Lung (tissue), 16 donors: ENCODE measurements around the gene MTM1. TPM values are rescaled to one million over a fixed set of nuclear protein-coding genes. Genes with fewer than 3 reads are reported as not detected.

Source experiments
- ATAC-seq: fragments of 200-7000 bp; cut with Tn5 transposase; one replicate; pipeline ENCODE4 v1.9.1; 2020; ENCODE audit warnings: moderate number of reproducible peaks; ENCODE audit not compliant: insufficient read depth, low FRiP score
- DNase-seq, 3 donors: peaks; one replicate each; pipeline ENCODE4 v3.0.0-alpha.2; 2013 to 2017
- H3K27ac ChIP-seq, 2 donors: one replicate each; pipeline ENCODE4 v1.5.1; 2013; ENCODE audit warnings: mild to moderate bottlenecking in 2 of 2, moderate library complexity in 2 of 2, control low read depth in 1 of 2, inconsistent platforms in 1 of 2, low read depth in 1 of 2, low read length in 1 of 2
- H3K27me3 ChIP-seq, 3 donors: one replicate each; pipeline ENCODE4 v1.5.1; 2013; ENCODE audit warnings: low read length in 2 of 3; ENCODE audit not compliant: control insufficient read depth in 3 of 3, insufficient read depth in 3 of 3
- H3K36me3 ChIP-seq, 4 donors: one replicate each; pipeline ENCODE4 v1.5.1; 2013; ENCODE audit warnings: low read length in 4 of 4, mild to moderate bottlenecking in 1 of 4, moderate library complexity in 1 of 4; ENCODE audit not compliant: control insufficient read depth in 4 of 4, insufficient read depth in 4 of 4
- H3K4me1 ChIP-seq, 5 donors: one replicate each; pipeline ENCODE4 v1.5.1; 2013; ENCODE audit warnings: low read length in 5 of 5, mild to moderate bottlenecking in 2 of 5, moderate library complexity in 1 of 5; ENCODE audit not compliant: control insufficient read depth in 5 of 5, insufficient read depth in 5 of 5
- H3K4me3 ChIP-seq: one replicate; pipeline ENCODE4 v1.5.1; 2013; ENCODE audit warnings: mild to moderate bottlenecking, control low read depth, moderate library complexity
- H3K9ac ChIP-seq, 2 donors: one replicate each; pipeline ENCODE4 v1.5.1; 2013; ENCODE audit warnings: low read length in 2 of 2, control low read depth in 1 of 2; ENCODE audit not compliant: insufficient read depth in 1 of 2
- H3K9me3 ChIP-seq, 4 donors: one replicate each; pipeline ENCODE4 v1.5.1; 2013; ENCODE audit warnings: low read length in 3 of 4, mild to moderate bottlenecking in 1 of 4, moderate library complexity in 1 of 4; ENCODE audit not compliant: control insufficient read depth in 4 of 4, insufficient read depth in 3 of 4
- whole genome bisulfite sequencing, 2 donors: extraction: QIAGEN DNeasy Blood & Tissue Kit; methylation state at CpG; one replicate each; pipeline ENCODE4 v1.1.7; 2013; 5-methylcytosine and 5-hydroxymethylcytosine counted together
- long read RNA-seq, 5 donors: transcript quantifications; one replicate each; lab custom pipeline, GENCODE V29; 2026
- polyA plus RNA-seq, 2 donors: library from polyadenylated mRNA; stranded (reverse); fragments of 200-250 nt; gene quantifications; one replicate each; pipeline ENCODE4 v1.2.1, GENCODE V29; 2013
- total RNA-seq, 2 donors: library from RNA; depleted of rRNA in 1 of 2; stranded (reverse); fragments of >200 nt in 1 of 2; gene quantifications; one replicate each; pipeline ENCODE4 v1.2.1, GENCODE V29; 2014 to 2021
- TF ChIP-seq, protein P1 (sequence below): IDR thresholded peaks from 2 replicates; pipeline ENCODE4 v1.5.1; 2012; ENCODE audit warnings: mild to moderate bottlenecking; ENCODE audit errors: control extremely low read depth, extremely low read depth
- donor health status: control.
- donor health status: control.
- donor health status: Bipolar disorder and iron deficiency.
- donor health status: healthy.
- donor health status: DM: yes; HTN: yes; CAD: no.

MTM1 gene
- total RNA-seq (10 to 100 TPM; 19.9 to 31.2 TPM), polyA plus RNA-seq (1 to 10 TPM; 4.6 to 9.1 TPM)
- long read RNA-seq, donor 1, result 0 reads
- long read RNA-seq, donor 2, result 0 reads
- long read RNA-seq, donor 3, partial matches to known transcripts, result 0 of 2 reads
- long read RNA-seq, donor 3, other reads (novel, unspliced or antisense), result 0 of 2 reads
- long read RNA-seq, donor 4, result 0 reads
- long read RNA-seq, donor 5, partial matches to known transcripts, result 0 of 1 reads
- long read RNA-seq, donor 5, other reads (novel, unspliced or antisense), result 0 of 1 reads

DNA sequence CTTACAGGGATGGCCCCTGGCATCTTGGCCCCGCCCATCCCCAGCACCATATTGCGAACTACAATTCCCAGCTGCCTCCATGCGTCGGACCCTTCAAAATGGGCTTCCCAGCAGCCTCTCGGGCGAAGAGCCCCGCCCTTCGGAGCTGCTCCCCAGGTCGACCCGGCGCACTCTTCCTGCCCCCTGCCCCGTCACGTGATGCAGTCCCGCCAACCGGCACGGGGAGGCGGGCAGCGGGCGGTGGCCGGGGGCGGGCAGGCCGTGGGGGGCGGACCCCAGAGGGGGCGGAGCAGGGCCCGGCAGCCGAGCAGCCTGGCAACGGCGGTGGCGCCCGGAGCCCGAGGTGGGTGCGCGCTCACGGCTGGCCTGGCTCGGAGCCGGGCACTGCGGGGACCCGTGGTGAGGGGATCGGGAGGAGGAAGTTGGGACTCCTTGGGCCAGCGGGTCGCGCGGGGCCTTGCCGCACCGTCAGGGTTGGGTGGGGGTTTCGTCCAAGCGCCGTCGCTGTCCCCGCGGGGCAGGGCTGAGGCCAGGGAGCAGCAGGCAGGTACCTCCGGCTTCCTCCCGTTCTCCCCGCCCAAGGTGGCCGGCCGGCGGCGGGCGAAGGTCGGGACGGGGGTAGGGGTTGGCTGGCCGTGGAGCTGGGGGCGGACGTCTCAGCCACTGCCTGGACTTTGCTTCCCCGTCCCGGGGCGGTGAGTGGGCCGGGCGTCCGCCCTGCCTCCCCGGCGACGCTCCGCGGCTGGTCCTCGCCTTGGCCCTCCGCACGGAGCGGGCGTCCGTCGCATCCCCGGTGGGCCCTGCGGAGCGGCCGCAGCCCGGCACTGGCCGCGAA is at the start of gene MTM1:
Gene MTM1 (plus strand): TSS at position 302 of the 835 bp plus-strand sequence. CDS start 23,994 bp downstream, outside the sequence.
- Histone ChIP-seq H3K27me3 (no peaks in the 10 kb centered on the region), H3K9me3 (peaks cover 0 to 3% (median 0%) of the 10 kb centered on the region in 4 donors), H3K4me1 (peaks cover 0 to 12% (median 0%) of the 10 kb centered on the region in 5 donors), H3K4me3 (peak within 1 kb of the TSS; percentile 79), H3K27ac (peak within 1 kb of the TSS; percentile 83 to 95), H3K9ac (peak within 1 kb of the TSS in 1 of 2 donors; percentile 62), H3K36me3 (no peaks in the 10 kb centered on the region)
- 0 to 35% methylated on average over 26 to 89 of the region's 89 CpGs for WGBS, 2 donors
- DNase-seq (peak; percentile 96 to 97 (median 96)), ATAC-seq (peak; percentile 96)
- TF ChIP-seq, protein P1, sequence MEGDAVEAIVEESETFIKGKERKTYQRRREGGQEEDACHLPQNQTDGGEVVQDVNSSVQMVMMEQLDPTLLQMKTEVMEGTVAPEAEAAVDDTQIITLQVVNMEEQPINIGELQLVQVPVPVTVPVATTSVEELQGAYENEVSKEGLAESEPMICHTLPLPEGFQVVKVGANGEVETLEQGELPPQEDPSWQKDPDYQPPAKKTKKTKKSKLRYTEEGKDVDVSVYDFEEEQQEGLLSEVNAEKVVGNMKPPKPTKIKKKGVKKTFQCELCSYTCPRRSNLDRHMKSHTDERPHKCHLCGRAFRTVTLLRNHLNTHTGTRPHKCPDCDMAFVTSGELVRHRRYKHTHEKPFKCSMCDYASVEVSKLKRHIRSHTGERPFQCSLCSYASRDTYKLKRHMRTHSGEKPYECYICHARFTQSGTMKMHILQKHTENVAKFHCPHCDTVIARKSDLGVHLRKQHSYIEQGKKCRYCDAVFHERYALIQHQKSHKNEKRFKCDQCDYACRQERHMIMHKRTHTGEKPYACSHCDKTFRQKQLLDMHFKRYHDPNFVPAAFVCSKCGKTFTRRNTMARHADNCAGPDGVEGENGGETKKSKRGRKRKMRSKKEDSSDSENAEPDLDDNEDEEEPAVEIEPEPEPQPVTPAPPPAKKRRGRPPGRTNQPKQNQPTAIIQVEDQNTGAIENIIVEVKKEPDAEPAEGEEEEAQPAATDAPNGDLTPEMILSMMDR, result no peak

DNA sequence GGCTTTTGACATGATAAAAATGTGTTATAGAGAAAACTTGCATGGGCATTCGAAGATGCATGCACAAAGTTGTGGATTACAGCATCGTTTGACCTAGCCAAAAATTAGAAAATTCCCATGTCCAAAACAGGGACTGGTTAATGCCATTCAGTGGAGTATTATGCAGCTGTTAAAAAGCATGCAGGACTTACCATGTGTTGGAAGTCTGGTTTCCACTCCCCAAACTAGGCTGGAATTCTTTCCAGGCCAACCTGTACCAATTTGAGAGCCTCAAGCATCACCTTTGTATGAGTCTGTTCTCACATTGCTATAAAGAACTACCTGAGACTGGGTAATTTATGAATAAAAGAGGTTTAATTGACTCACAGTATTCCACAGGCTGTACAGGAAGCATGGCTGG is 45.9 kb upstream of the MTM1 start:
- H3K36me3 ChIP-seq, result no peaks in the 10 kb centered on the region
- H3K27me3 ChIP-seq, result peaks cover 0 to 3% (median 0%) of the 10 kb centered on the region in 3 donors
- no peak overlapping the region for H3K4me3 ChIP-seq
- ATAC-seq (no peak), DNase-seq (no peak)
- 73 to 95% methylated on average over 2 of the region's 2 CpGs for WGBS, 2 donors
- TF ChIP-seq, protein P1, result no peak
- H3K4me1 ChIP-seq, result peaks cover 0 to 1% (median 0%) of the 10 kb centered on the region in 5 donors
- H3K27ac ChIP-seq, result no peak overlapping the region
- H3K9me3 ChIP-seq, result no peaks in the 10 kb centered on the region
- H3K9ac ChIP-seq, result no peak overlapping the region

DNA sequence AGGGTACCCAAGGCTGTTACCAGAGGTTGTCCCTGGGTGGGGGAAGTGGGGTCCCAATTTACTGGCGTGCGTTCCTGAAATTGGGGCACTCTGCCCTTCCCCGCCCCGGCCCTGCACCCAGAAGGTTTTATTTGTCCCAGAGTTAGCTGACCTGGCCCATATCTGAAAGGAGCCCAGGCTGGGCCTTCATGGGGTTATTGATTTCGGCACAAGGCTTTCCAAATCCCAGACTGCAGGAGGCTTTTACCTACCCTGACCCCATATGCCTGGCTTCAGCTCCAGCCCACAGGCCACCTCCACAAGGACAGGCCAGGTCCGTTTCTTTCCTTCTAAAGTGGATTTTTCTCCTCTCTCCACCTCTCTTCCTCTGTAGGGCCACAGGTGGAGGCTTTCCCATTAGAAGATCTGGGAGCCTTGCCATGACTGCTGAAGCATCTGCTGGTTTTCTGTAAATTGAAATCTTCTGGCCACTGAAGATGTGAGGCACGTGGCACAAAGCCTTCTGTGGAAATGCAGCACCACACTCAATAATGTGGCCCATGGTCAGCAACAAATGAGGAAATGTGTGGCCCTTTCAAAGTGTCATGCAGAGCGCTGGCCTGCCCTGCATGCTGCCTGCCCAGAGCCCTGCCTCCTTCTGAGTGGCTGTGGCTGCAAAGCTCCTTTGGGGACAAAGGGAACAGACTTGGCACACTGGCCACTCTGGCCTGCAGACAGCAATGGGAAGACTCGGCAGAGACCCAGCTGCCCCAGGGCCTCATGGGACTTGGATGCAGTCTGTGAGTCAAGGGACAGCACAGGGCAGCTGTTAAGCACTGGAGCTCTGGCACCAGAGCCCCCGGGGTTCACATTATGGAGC is 43.1 kb upstream of the MTM1 start:
- DNase-seq (no peak), ATAC-seq (no peak)
- no peaks in the 10 kb centered on the region for H3K9me3 ChIP-seq
- H3K36me3 ChIP-seq, result no peaks in the 10 kb centered on the region
- no peak overlapping the region for H3K27ac ChIP-seq
- peaks cover 0 to 1% (median 0%) of the 10 kb centered on the region in 5 donors for H3K4me1 ChIP-seq
- TF ChIP-seq, protein P1, result no peak
- no peaks in the 10 kb centered on the region for H3K27me3 ChIP-seq
- no peak overlapping the region for H3K4me3 ChIP-seq
- 75 to 86% methylated on average over 10 of the region's 10 CpGs for WGBS, 2 donors
- H3K9ac ChIP-seq, result no peak overlapping the region
